Endothelial cell (in vitro differentiated cells): Measurements from ENCODE around the gene ASXL2. TPM values are rescaled to one million over a fixed set of nuclear protein-coding genes. Genes with fewer than 3 reads are reported as not detected.

Source experiments
- DNase-seq: peaks from one replicate; pipeline ENCODE4 v3.0.0; 2021; ENCODE audit warnings: low spot score
- H3K27ac Mint-ChIP-seq: one replicate; pipeline ENCODE4 v1.8.0; 2021; ENCODE audit warnings: mixed read lengths, inconsistent platforms; ENCODE audit not compliant: unreplicated experiment
- H3K27me3 Mint-ChIP-seq: one replicate; pipeline ENCODE4 v1.8.0; 2021; ENCODE audit warnings: mild to moderate bottlenecking, moderate library complexity, mixed read lengths, inconsistent platforms; ENCODE audit not compliant: unreplicated experiment
- H3K36me3 Mint-ChIP-seq: one replicate; pipeline ENCODE4 v1.8.0; 2021; ENCODE audit warnings: mild to moderate bottlenecking, low read depth, mixed read lengths, inconsistent platforms; ENCODE audit not compliant: unreplicated experiment
- H3K4me1 Mint-ChIP-seq: one replicate; pipeline ENCODE4 v1.8.0; 2021; ENCODE audit warnings: mild to moderate bottlenecking, mixed read lengths, inconsistent platforms; ENCODE audit not compliant: unreplicated experiment
- H3K4me3 Mint-ChIP-seq: one replicate; pipeline ENCODE4 v1.8.0; 2021; ENCODE audit warnings: mild to moderate bottlenecking, mixed read lengths, inconsistent platforms; ENCODE audit not compliant: unreplicated experiment
- H3K9me3 Mint-ChIP-seq: one replicate; pipeline ENCODE4 v1.8.0; 2021; ENCODE audit warnings: mixed read lengths, inconsistent platforms; ENCODE audit not compliant: unreplicated experiment
- total RNA-seq: library from RNA; stranded (reverse); fragmentation: NEBNext Ultra II Directional; extraction: Animal tissue kit (Norgen Biotek cat#: 25700); gene quantifications from one replicate; pipeline ENCODE4 v1.2.1, GENCODE V29; 2021; ENCODE audit not compliant: unreplicated experiment
- TF ChIP-seq, protein P1 (sequence below): fragments of 200-600 bp; sonication (generic); IDR thresholded peaks from one replicate; pipeline ENCODE4 v1.5.0; 2021; ENCODE audit warnings: antibody characterized with exemption; ENCODE audit not compliant: unreplicated experiment

Gene ASXL2
- total RNA-seq, 1 donor from 2014 or later: 33.4 TPM

GRCh38 chr2:25838152-25838756, 40.0 kb downstream of the ASXL2 start:
- no peaks in the 10 kb centered on the region for H3K27me3 Mint-ChIP-seq
- TF ChIP-seq, protein P1, sequence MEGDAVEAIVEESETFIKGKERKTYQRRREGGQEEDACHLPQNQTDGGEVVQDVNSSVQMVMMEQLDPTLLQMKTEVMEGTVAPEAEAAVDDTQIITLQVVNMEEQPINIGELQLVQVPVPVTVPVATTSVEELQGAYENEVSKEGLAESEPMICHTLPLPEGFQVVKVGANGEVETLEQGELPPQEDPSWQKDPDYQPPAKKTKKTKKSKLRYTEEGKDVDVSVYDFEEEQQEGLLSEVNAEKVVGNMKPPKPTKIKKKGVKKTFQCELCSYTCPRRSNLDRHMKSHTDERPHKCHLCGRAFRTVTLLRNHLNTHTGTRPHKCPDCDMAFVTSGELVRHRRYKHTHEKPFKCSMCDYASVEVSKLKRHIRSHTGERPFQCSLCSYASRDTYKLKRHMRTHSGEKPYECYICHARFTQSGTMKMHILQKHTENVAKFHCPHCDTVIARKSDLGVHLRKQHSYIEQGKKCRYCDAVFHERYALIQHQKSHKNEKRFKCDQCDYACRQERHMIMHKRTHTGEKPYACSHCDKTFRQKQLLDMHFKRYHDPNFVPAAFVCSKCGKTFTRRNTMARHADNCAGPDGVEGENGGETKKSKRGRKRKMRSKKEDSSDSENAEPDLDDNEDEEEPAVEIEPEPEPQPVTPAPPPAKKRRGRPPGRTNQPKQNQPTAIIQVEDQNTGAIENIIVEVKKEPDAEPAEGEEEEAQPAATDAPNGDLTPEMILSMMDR: no peak
- H3K9me3 Mint-ChIP-seq: no peaks in the 10 kb centered on the region
- H3K36me3 Mint-ChIP-seq: peaks cover 4% of the 10 kb centered on the region
- no peak overlapping the region for H3K27ac Mint-ChIP-seq
- no peaks in the 10 kb centered on the region for H3K4me1 Mint-ChIP-seq
- H3K4me3 Mint-ChIP-seq: no peak overlapping the region
- DNase-seq: no peak

DNA sequence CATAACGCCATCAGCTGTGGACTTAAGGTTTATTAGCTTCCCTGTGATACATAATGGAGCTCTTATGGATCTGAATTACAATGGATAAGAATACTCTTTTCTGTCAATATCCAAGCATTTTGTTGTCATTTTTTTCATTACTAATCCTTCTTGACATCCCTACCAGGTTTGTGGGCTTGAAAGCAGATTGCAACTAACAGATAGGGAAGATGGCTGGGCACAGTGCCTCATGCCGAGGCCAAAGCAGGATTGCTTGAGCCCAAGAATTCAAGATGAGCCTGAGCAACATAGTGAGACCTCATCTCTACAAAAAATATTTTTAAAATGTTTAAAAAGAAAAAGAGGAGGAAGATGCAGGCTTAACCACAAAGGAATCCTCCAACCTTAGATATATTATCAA, 42.4 kb downstream of the ASXL2 start:
- peaks cover 4% of the 10 kb centered on the region for H3K4me1 Mint-ChIP-seq
- H3K36me3 Mint-ChIP-seq: peaks cover 17% of the 10 kb centered on the region
- no peaks in the 10 kb centered on the region for H3K9me3 Mint-ChIP-seq

DNA sequence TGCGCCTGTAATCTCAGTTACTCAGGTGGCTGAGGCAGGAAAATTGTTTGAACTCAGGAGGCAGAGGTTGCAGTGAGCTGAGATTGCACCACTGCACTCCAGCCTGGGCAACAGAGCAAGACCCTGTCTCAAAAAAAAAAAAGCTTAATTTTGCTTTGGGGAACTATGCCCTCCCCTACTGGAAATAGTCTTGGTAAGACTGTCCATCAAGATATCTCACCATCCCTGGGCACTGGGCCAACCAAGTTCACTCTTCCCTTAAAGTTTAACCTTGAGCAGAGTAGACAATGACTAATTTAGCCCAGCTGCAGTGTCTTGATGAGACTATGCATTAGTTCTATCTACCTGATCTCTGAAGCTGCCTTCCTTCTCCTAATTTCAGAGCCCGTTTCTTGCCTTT, 44.7 kb downstream of the ASXL2 start:
- Mint-ChIP-seq H3K4me1 (peaks cover 5% of the 10 kb centered on the region), H3K4me3 (peak overlapping the region; percentile 44), H3K27me3 (peaks cover 2% of the 10 kb centered on the region), H3K36me3 (peaks cover 17% of the 10 kb centered on the region), H3K9me3 (no peaks in the 10 kb centered on the region), H3K27ac (no peak overlapping the region)
- DNase-seq: no peak
- TF ChIP-seq, protein P1: no peak

More for the DNA sequence above, 42.4 kb downstream of the ASXL2 start:
- Mint-ChIP-seq H3K4me3 (no peak overlapping the region), H3K27me3 (peaks cover 2% of the 10 kb centered on the region), H3K27ac (no peak overlapping the region)
- no peak for DNase-seq
- TF ChIP-seq, protein P1: no peak

- H3K36me3 Mint-ChIP-seq: peaks cover 17% of the 10 kb centered on the region
- H3K27ac Mint-ChIP-seq: no peak overlapping the region
- peaks cover 5% of the 10 kb centered on the region for H3K4me1 Mint-ChIP-seq
- H3K4me3 Mint-ChIP-seq: peak overlapping the region; percentile 57
- H3K27me3 Mint-ChIP-seq: peaks cover 2% of the 10 kb centered on the region
- TF ChIP-seq, protein P1: no peak
- H3K9me3 Mint-ChIP-seq: no peaks in the 10 kb centered on the region
- no peak for DNase-seq
Observed at GRCh38 chr2:25832897-25833296, 45.4 kb downstream of the ASXL2 start.

DNA sequence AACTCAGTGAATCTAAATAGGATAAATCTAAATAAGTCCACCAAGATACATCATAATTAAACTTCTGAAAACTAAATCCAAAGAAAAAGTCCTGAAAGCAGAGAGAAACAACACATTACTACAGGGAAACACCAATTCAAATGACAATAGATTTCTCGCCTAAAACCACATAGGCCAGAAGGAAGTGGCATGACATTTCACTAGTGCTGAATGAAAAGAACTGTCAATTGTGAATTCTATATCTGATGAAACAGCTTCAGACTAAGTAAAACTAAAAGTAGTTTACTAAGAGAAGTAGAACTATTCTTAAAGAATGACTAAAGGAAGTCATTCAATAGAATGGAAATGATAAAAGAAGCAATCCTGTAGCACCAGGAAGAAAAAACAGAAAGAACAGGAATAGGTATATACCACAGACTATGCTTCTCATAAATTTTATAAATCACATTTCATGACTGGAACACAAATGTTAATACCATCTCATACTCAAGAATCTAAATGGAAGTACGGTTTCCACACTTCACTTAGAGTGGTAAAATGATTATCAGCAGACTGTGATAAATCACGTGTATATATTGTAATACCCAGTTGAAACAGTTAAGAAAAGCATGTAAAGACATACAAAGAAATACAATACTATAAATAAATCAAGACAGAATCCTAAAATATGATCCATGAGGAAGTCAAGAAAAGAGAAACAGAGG, 46.4 kb downstream of the ASXL2 start:
- Mint-ChIP-seq H3K36me3 (peaks cover 17% of the 10 kb centered on the region), H3K4me3 (no peak overlapping the region), H3K27ac (no peak overlapping the region), H3K9me3 (no peaks in the 10 kb centered on the region), H3K4me1 (peaks cover 5% of the 10 kb centered on the region), H3K27me3 (peaks cover 2% of the 10 kb centered on the region)
- TF ChIP-seq, protein P1: no peak
- no peak for DNase-seq
